KMS-11 (cell line): ENCODE results near the gene MFAP4.
"Not testable (repeated sequence)": the region's sequence is repeated elsewhere in the genome, so short reads cannot be mapped to it uniquely, and the experiment has no call there.

Experiments
- H2AFZ ChIP-seq: fragments of 200-600 bp; sonication (generic); 2 replicates; pipeline ENCODE4 v1.6.1; 2016; ENCODE audit warnings: antibody characterized with exemption, mixed run types, low read depth
- H3K27ac ChIP-seq: fragments of 200-600 bp; sonication (generic); 2 replicates; pipeline ENCODE4 v1.6.1; 2016; ENCODE audit warnings: mild to moderate bottlenecking, mixed run types
- H3K27me3 ChIP-seq: fragments of 200-600 bp; sonication (generic); 2 replicates; pipeline ENCODE4 v1.6.1; 2017; ENCODE audit warnings: mild to moderate bottlenecking, low read depth, mixed run types, moderate library complexity; ENCODE audit not compliant: insufficient read depth
- H3K36me3 ChIP-seq: fragments of 200-600 bp; sonication (generic); 2 replicates; pipeline ENCODE4 v1.6.1; 2017; ENCODE audit warnings: mild to moderate bottlenecking, mixed run types; ENCODE audit not compliant: insufficient read depth
- H3K4me1 ChIP-seq: fragments of 200-600 bp; sonication (generic); 2 replicates; pipeline ENCODE4 v1.6.1; 2016; ENCODE audit warnings: mild to moderate bottlenecking, low read depth, mixed run types; ENCODE audit not compliant: poor library complexity, severe bottlenecking
- H3K4me2 ChIP-seq: fragments of 200-600 bp; sonication (generic); 2 replicates; pipeline ENCODE4 v1.7.0; 2016; ENCODE audit warnings: mild to moderate bottlenecking, mixed run types
- H3K4me3 ChIP-seq: fragments of 200-600 bp; sonication (generic); IDR thresholded peaks from 2 replicates; pipeline ENCODE4 v1.6.1; 2017; ENCODE audit warnings: low read depth, low read length, mixed read lengths; ENCODE audit not compliant: insufficient read depth
- H3K79me2 ChIP-seq: fragments of 200-600 bp; sonication (generic); 2 replicates; pipeline ENCODE4 v1.6.1; 2016; ENCODE audit warnings: low read depth, mixed run types; ENCODE audit not compliant: insufficient read depth
- H3K9ac ChIP-seq: fragments of 200-600 bp; sonication (generic); 2 replicates; pipeline ENCODE4 v1.6.1; 2016; ENCODE audit warnings: mild to moderate bottlenecking, mixed run types
- H4K20me1 ChIP-seq: fragments of 200-600 bp; sonication (generic); 2 replicates; pipeline ENCODE4 v1.6.1; 2016; ENCODE audit warnings: mild to moderate bottlenecking, mixed run types; ENCODE audit not compliant: insufficient read depth
- TF ChIP-seq, protein P1 (sequence below): fragments of 200-600 bp; sonication (generic); conservative IDR thresholded peaks from 2 replicates; pipeline ENCODE4 v1.6.1; 2017; ENCODE audit warnings: low read depth, mild to moderate bottlenecking, antibody characterized with exemption, low read length, moderate library complexity, mixed read lengths

Gene MFAP4

DNA sequence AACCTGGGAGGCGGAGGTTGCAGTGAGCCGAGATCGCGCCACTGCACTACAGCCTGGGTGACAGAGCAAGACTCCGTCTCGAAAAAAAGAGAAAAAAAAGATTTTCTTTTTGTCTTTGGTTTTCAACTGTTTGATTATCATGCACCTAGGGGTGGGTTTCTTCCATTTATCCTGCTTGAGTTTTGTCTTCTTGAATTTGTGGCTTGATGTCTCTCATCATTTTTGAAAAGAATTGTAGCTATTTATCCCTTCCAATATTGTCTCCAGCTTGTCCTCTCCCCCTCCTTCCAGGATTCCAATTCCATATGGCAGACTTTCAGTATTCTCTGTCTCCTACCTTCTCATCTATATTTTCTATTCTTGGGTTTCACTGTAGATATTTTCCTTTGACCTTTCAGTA lies 32.2 kb downstream of the MFAP4 start:
- TF ChIP-seq, protein P1, sequence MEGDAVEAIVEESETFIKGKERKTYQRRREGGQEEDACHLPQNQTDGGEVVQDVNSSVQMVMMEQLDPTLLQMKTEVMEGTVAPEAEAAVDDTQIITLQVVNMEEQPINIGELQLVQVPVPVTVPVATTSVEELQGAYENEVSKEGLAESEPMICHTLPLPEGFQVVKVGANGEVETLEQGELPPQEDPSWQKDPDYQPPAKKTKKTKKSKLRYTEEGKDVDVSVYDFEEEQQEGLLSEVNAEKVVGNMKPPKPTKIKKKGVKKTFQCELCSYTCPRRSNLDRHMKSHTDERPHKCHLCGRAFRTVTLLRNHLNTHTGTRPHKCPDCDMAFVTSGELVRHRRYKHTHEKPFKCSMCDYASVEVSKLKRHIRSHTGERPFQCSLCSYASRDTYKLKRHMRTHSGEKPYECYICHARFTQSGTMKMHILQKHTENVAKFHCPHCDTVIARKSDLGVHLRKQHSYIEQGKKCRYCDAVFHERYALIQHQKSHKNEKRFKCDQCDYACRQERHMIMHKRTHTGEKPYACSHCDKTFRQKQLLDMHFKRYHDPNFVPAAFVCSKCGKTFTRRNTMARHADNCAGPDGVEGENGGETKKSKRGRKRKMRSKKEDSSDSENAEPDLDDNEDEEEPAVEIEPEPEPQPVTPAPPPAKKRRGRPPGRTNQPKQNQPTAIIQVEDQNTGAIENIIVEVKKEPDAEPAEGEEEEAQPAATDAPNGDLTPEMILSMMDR: no peak
- H3K36me3 ChIP-seq: no peaks in the 10 kb centered on the region
- H3K27me3 ChIP-seq: no peaks in the 10 kb centered on the region
- H3K4me1 ChIP-seq: no peaks in the 10 kb centered on the region
- H3K79me2 ChIP-seq: no peaks in the 10 kb centered on the region
- no peak overlapping the region for H3K9ac ChIP-seq
- no peak overlapping the region for H3K4me2 ChIP-seq
- H3K27ac ChIP-seq: no peak overlapping the region
- H4K20me1 ChIP-seq: no peaks in the 10 kb centered on the region
- no peak overlapping the region for H2AFZ ChIP-seq
- no peak overlapping the region for H3K4me3 ChIP-seq

- not testable (repeated sequence) for H3K4me3 ChIP-seq, H3K27ac ChIP-seq, H3K4me2 ChIP-seq, H3K27me3 ChIP-seq, H3K36me3 ChIP-seq, H3K9ac ChIP-seq, H2AFZ ChIP-seq, H4K20me1 ChIP-seq, H3K4me1 ChIP-seq, H3K79me2 ChIP-seq
Measured at GRCh38 chr17:19353401-19353800, 33.6 kb downstream of the MFAP4 start.

GRCh38 chr17:19348806-19349205 lies 38.2 kb downstream of the MFAP4 start:
- no peaks in the 10 kb centered on the region for H3K27me3 ChIP-seq
- H3K9ac ChIP-seq: no peak overlapping the region

GRCh38 chr17:19348081-19348650 lies 38.8 kb downstream of the MFAP4 start:
- H4K20me1 ChIP-seq: no peaks in the 10 kb centered on the region
- no peaks in the 10 kb centered on the region for H3K4me1 ChIP-seq
- H3K4me3 ChIP-seq: no peak overlapping the region
- H3K9ac ChIP-seq: no peak overlapping the region
- H2AFZ ChIP-seq: no peak overlapping the region
- no peak overlapping the region for H3K4me2 ChIP-seq
- no peaks in the 10 kb centered on the region for H3K79me2 ChIP-seq
- H3K27me3 ChIP-seq: no peaks in the 10 kb centered on the region
- no peak overlapping the region for H3K27ac ChIP-seq
- no peaks in the 10 kb centered on the region for H3K36me3 ChIP-seq
- TF ChIP-seq, protein P1: no peak

More at GRCh38 chr17:19348806-19349205, 38.2 kb downstream of the MFAP4 start:
- TF ChIP-seq, protein P1: no peak
- no peaks in the 10 kb centered on the region for H3K4me1 ChIP-seq
- H4K20me1 ChIP-seq: no peaks in the 10 kb centered on the region
- no peaks in the 10 kb centered on the region for H3K36me3 ChIP-seq
- no peak overlapping the region for H2AFZ ChIP-seq
- H3K27ac ChIP-seq: no peak overlapping the region
- H3K4me3 ChIP-seq: no peak overlapping the region
- H3K4me2 ChIP-seq: no peak overlapping the region
- no peaks in the 10 kb centered on the region for H3K79me2 ChIP-seq

GRCh38 chr17:19347323-19348080 lies 39.5 kb downstream of the MFAP4 start:
- Histone ChIP-seq H3K9ac (no peak overlapping the region), H3K79me2 (no peaks in the 10 kb centered on the region), H2AFZ (no peak overlapping the region), H3K36me3 (no peaks in the 10 kb centered on the region), H3K27me3 (no peaks in the 10 kb centered on the region), H3K4me1 (no peaks in the 10 kb centered on the region), H3K4me3 (no peak overlapping the region), H4K20me1 (no peaks in the 10 kb centered on the region), H3K27ac (no peak overlapping the region), H3K4me2 (no peak overlapping the region)
- TF ChIP-seq, protein P1: no peak
